GM21360 (cell line): ENCODE measurements around the gene PCDHB8.
"Not testable (repeated sequence)": the region's sequence is repeated elsewhere in the genome, so short reads cannot be mapped to it uniquely, and the experiment has no call there.

ENCODE experiments used
- ATAC-seq: cut with Tn5 transposase; IDR thresholded peaks from one replicate; pipeline ENCODE4 v1.9.1; 2021; ENCODE audit warnings: mild to moderate bottlenecking, moderate library complexity; ENCODE audit not compliant: unreplicated experiment

PCDHB8 gene

GRCh38 chr5:141224844-141225243, 47.3 kb downstream of the PCDHB8 start:
- not testable (repeated sequence) for ATAC-seq

GRCh38 chr5:141225421-141225820, 47.8 kb downstream of the PCDHB8 start:
- not testable (repeated sequence) for ATAC-seq
